GM10266 (cell line): ENCODE results near the gene CYSLTR1.

Experiments
- DNase-seq: peaks from one replicate; pipeline ENCODE4 v3.0.0; 2012; ENCODE audit errors: extremely low spot score
- TF ChIP-seq, protein P1 (sequence below): IDR thresholded peaks from 2 replicates; pipeline ENCODE4 v1.5.1; 2012; ENCODE audit warnings: mild to moderate bottlenecking, low read depth; ENCODE audit not compliant: control insufficient read depth, insufficient read depth; ENCODE audit errors: missing control alignments

CYSLTR1 gene

GRCh38 chrX:78330540-78330939, 3.1 kb upstream of the CYSLTR1 start:
- DNase-seq, result no peak
- TF ChIP-seq, protein P1, sequence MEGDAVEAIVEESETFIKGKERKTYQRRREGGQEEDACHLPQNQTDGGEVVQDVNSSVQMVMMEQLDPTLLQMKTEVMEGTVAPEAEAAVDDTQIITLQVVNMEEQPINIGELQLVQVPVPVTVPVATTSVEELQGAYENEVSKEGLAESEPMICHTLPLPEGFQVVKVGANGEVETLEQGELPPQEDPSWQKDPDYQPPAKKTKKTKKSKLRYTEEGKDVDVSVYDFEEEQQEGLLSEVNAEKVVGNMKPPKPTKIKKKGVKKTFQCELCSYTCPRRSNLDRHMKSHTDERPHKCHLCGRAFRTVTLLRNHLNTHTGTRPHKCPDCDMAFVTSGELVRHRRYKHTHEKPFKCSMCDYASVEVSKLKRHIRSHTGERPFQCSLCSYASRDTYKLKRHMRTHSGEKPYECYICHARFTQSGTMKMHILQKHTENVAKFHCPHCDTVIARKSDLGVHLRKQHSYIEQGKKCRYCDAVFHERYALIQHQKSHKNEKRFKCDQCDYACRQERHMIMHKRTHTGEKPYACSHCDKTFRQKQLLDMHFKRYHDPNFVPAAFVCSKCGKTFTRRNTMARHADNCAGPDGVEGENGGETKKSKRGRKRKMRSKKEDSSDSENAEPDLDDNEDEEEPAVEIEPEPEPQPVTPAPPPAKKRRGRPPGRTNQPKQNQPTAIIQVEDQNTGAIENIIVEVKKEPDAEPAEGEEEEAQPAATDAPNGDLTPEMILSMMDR, result no peak

- DNase-seq, result no peak
- TF ChIP-seq, protein P1, result no peak
Observed at GRCh38 chrX:78330068-78330467, 2.7 kb upstream of the CYSLTR1 start.

DNA sequence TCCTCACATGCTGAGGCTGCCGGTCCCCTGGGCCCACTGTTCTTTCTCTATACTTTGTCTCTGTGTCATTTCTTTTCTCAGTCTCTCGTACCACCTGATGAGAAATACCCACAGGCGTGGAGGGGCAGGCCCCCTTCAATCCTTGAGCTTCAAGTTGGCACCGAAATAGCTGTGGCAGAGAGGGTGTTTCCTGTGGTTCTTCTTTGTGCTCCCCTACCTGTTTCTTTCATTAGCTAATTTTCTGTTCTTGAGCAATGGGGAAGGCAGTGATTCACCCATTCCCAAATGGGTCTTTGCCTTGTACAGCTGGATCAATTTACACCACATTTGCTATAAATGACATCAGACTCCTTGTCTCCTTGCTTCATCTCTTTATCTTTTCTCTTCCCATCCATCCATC, 2.1 kb upstream of the CYSLTR1 start:
- TF ChIP-seq, protein P1, result no peak
- no peak for DNase-seq

DNA sequence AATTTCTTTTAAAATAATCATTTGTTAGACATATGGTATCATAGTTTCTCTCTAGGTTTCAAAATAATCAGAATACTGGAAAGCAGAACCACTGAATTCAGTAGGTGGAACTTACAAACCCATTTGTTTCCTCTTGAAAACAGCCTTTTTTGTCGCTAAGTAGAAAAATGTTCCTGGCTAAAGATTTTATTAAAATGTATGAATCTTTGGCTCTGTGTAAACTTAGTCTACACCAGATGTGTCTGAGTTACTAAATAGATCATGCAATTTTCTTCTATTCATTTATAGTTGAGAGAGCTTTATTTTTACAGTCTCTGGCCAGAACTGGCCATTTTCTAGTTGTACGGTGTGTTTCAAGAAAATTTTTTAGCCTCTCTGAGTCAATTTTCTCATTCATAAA, 1.0 kb downstream of the CYSLTR1 start:
- TF ChIP-seq, protein P1, result no peak

DNA sequence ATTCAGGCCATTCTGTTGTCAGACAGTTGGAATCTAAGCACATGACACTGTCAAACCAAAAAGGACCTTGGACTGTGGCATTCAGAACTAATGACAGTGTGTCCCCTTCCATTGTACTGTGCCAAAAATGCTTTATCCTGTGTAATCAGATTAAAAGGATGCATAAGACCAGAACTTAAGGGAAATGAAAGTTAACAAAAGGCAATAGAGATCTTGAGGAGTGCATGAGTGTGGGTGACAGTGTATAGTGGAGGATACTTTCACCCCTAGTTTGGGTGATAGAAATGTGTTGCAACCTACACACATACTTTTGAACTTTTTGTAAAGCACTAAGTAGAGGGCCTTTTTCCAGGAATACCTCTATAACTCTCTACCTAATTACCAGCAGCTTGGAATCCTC, 4.5 kb downstream of the CYSLTR1 start:
- TF ChIP-seq, protein P1, result no peak
- no peak for DNase-seq

More for the DNA sequence above, 1.0 kb downstream of the CYSLTR1 start:
- no peak for DNase-seq

- peak; percentile 15 for DNase-seq
- TF ChIP-seq, protein P1, result no peak
Observed at GRCh38 chrX:78321809-78322208, 5.6 kb downstream of the CYSLTR1 start.

GRCh38 chrX:78316265-78316664, 11.1 kb downstream of the CYSLTR1 start:
- TF ChIP-seq, protein P1, result no peak
- no peak for DNase-seq
